ENCODE measurements around the gene TRPC6.
"Not testable (repeated sequence)": the region's sequence is repeated elsewhere in the genome, so short reads cannot be mapped to it uniquely, and the experiment has no call there.

GRCh38 chr11:101464388-101464787 is 119.4 kb downstream of the TRPC6 start:
- TF ChIP-seq CTCF (IDR thresholded peaks at IDR 0.05; ENCODE audit: borderline replicate concordance, extremely low read depth, low read length, poor library complexity, severe bottlenecking); EZH2 (IDR thresholded peaks at IDR 0.05; ENCODE audit: borderline replicate concordance, low read depth, low read length, severe bottlenecking): not testable (repeated sequence)

All from DND-41 (cell line).